ENCODE results near the gene ALKBH4.
"Not testable (repeated sequence)": the region's sequence is repeated elsewhere in the genome, so short reads cannot be mapped to it uniquely, and the experiment has no call there.

ALKBH4 gene

GRCh38 chr7:102478314-102479208 is 13.9 kb upstream of the ALKBH4 start, which contains the start of gene POLR2J:
TSS of gene POLR2J (minus strand) at chr7:102478922. CDS start at chr7:102478860, 62 bp downstream.
- in situ Hi-C loops (cut with MboI; ENCODE audit: low sequenced_read_pairs): not testable (repeated sequence)

- in situ Hi-C loops (cut with MboI; ENCODE audit: low sequenced_read_pairs): not testable (repeated sequence)
Observed at GRCh38 chr7:102474736-102475435, 10.2 kb upstream of the ALKBH4 start.

- in situ Hi-C loops (cut with MboI; ENCODE audit: low sequenced_read_pairs): not testable (repeated sequence)
Observed at GRCh38 chr7:102474116-102474515, 9.5 kb upstream of the ALKBH4 start.

- in situ Hi-C loops (cut with MboI; ENCODE audit: low sequenced_read_pairs): no loop called here
Observed at GRCh38 chr7:102473271-102473991, 8.8 kb upstream of the ALKBH4 start.

GRCh38 chr7:102472126-102473041 is 7.7 kb upstream of the ALKBH4 start:
- in situ Hi-C loops (cut with MboI; ENCODE audit: low sequenced_read_pairs): no loop called here

- in situ Hi-C loops (cut with MboI; ENCODE audit: low sequenced_read_pairs): no loop called here
Observed at GRCh38 chr7:102471791-102472125, 7.1 kb upstream of the ALKBH4 start.

GRCh38 chr7:102469972-102470825 is 5.5 kb upstream of the ALKBH4 start:
- in situ Hi-C loops (cut with MboI; ENCODE audit: low sequenced_read_pairs): no loop called here

- in situ Hi-C loops (cut with MboI; ENCODE audit: low sequenced_read_pairs): no loop called here
Observed at GRCh38 chr7:102469351-102469971, 4.8 kb upstream of the ALKBH4 start.

GRCh38 chr7:102468478-102469350 is 4.1 kb upstream of the ALKBH4 start:
- in situ Hi-C loops (cut with MboI; ENCODE audit: low sequenced_read_pairs): no loop called here

GRCh38 chr7:102467581-102468477 is 3.2 kb upstream of the ALKBH4 start:
- in situ Hi-C loops (cut with MboI; ENCODE audit: low sequenced_read_pairs): no loop called here

GRCh38 chr7:102466097-102466496 is 1.4 kb upstream of the ALKBH4 start:
- in situ Hi-C loops (cut with MboI; ENCODE audit: low sequenced_read_pairs): no loop called here

- in situ Hi-C loops (cut with MboI; ENCODE audit: low sequenced_read_pairs): no loop called here
Observed at GRCh38 chr7:102463841-102464576, 654 bp downstream of the ALKBH4 start.

- in situ Hi-C loops (cut with MboI; ENCODE audit: low sequenced_read_pairs): no loop called here
Observed at GRCh38 chr7:102460467-102460866, 4.2 kb downstream of the ALKBH4 start.

- in situ Hi-C loops (cut with MboI; ENCODE audit: low sequenced_read_pairs): no loop called here
Observed at GRCh38 chr7:102459221-102459844, 5.3 kb downstream of the ALKBH4 start.

- in situ Hi-C loops (cut with MboI; ENCODE audit: low sequenced_read_pairs): no loop called here
Observed at GRCh38 chr7:102457352-102457924, 7.2 kb downstream of the ALKBH4 start.

GRCh38 chr7:102456327-102456726 is 8.3 kb downstream of the ALKBH4 start:
- in situ Hi-C loops (cut with MboI; ENCODE audit: low sequenced_read_pairs): no loop called here

All from HL-60/S4 treated with phorbol 12-myristate 13-acetate at 8.2 ng/mL for 4 days and 3 days (cell line).